Measurements from ENCODE around the gene PLCL1.

The PLCL1 gene

DNA sequence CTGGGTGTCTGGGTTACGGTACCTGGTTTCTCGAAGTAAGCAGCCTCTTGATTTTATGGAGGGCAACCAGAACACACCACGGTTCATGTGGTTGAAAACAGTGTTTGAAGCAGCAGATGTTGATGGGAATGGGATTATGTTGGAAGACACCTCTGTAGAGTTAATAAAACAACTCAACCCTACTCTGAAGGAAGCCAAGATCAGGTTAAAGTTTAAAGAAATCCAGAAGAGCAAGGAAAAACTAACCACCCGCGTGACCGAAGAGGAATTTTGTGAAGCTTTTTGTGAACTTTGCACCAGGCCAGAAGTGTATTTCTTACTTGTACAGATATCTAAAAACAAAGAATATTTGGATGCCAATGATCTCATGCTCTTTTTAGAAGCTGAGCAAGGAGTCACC is 279.8 kb downstream of the PLCL1 start:
- DNase-seq = no peak
- intact Hi-C loops (cut with DNase I) = no loop called here

DNA sequence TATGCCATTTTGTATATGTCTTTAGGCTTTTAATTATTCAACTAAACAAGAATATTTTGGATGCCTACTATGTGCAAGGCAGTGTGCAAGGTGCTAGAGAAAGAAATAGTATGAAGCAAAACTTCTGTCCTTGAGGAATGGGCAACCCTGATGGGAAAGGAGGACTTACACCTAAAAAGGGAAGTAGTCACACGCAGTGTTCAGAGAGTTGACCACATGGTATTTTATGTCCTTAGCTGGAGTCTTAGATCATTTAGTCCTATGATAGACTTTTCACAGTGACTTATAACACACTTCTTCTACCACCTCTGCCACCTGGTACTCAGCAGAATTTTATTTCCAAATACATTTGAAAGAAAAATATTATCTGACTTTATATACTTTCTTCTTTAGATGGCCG is 291.6 kb downstream of the PLCL1 start:
- intact Hi-C loops (cut with DNase I) = no loop called here
- DNase-seq = no peak

DNA sequence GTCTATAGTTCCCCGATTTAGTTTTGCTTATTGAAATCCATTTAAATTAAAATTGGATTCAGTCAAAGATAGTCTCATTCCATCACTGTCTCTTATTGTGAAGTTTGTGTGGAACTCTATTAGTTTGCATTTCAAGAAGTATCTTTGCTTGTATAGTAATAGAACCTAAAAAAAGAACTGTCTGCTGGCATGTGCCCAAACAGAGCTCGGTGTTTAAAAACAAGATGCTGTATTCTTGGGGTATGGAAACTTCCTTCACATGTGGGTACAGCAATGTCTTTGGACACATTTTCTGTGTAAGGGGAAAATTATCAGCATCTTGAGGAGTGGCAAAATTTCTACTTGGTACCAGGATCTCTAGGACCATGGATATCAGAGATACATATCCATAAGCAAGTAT is 292.6 kb downstream of the PLCL1 start:
- intact Hi-C loops (cut with DNase I) = no loop called here
- DNase-seq = no peak

DNA sequence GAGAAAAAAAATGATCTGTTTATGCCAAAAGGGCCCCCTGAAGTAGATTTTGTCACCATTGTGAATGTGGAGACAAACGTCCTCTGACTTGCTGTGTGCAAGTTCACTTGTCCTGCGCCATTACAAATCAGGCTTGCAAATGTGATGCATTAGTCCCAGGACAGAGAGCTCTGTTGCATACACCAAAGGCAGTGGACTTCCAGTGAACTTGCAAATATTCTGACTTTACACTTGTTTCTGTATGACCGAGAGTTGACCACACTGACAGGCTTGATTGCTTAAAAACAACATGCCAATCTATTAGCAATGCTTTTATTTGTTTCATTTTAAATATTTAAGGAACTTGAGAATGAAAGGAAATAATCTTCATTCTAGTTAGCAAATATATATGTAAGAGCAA is 293.2 kb downstream of the PLCL1 start:
- no peak for DNase-seq
- intact Hi-C loops (cut with DNase I) = no loop called here

DNA sequence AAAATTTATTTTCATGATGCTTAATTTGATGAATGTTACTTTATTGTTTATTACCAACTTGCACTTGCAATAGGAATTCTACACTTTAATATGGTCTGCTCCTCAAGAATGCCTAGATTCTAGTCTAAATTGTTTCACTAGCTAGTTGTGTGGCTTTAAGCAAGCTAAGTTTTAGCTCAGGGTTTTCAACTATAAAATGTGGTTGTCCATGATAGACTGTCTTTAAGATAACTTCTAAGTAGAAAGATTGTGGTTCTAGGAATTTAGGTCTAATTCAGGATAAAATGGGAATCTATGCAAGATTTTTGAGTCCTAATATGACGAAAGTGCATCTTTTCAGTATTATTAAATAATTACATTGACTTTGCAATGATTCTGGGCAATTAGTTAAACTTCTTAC is 294.0 kb downstream of the PLCL1 start:
- no peak for DNase-seq
- intact Hi-C loops (cut with DNase I) = no loop called here

DNA sequence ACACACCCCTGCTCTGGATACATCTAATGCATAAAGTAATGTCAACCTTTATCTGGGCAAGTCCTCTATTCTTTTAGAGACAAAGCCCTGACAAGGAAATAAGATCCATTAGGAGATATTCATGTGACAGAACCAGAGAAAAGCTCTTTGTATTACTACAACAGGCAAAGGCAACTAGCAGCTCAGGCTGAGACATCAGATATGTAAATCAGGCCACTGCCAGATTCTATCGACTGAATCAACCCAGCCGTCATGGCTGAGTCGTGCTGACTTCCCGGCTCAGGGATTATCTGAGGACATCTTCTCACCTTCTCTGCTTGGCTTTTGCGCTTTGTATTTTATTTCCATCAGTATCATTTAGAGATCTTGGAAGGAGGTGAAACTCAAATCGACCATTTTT is 294.5 kb downstream of the PLCL1 start:
- DNase-seq = peak; percentile 10 to 90 (median 35)
- intact Hi-C loops (cut with DNase I) = no loop called here

DNA sequence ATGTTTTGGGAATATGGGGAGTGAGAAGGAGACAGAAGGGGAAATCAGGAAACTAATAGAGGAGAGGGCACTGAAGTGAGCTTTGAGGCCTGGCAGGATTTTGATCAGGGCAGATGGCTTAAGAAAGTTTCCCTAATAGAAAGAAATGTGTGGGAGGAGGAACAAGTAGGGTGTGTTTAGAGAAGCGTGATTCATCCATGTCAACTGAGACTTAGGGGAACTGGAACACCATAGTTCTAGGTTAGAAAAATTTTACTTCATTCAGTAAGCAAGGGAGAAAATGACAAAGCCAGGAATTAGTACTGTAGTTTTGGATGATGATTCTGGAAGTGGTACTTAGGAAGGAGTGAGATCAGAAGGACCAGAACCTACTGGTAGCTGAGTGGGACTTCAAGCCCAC is 296.0 kb downstream of the PLCL1 start:
- intact Hi-C loops (cut with DNase I) = no loop called here

DNA sequence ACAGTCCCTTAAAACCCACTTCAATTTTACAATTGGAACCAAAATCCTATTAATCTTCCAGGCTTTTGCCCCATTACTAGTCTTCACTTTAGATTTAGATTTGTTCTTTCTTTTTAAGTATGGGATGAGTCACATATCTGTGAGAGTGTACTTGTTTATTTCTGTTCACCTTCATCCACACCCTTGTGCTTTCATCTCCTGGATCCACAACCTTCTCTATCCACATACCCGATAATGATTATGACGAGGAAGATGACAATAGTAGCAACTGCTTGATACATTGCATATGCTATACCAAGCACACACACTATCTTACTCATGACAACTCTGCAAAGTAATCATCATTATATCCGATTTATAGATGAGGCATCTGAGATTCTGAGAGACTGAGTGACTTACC is 297.3 kb downstream of the PLCL1 start:
- intact Hi-C loops (cut with DNase I) = no loop called here
- DNase-seq = no peak

More for the DNA sequence above, 296.0 kb downstream of the PLCL1 start:
- no peak for DNase-seq

DNA sequence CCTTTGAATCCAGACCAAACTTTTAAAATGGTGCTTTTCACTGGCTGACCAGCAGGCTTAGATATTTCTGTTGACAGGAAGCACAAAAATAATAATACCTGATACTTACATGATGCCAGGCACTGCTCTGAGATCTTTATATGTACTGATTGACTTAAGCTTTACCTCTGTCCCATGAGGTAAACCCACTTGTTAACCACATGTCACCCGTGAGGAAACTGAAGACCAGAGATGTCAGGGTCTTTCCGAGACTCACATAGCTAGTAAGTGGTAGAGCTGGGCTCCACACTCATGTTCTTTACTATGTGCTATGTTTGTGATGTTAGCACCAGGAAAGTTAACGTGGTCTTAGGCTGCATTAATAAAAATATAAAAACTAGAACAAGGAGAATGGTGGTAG is 297.7 kb downstream of the PLCL1 start:
- DNase-seq = no peak
- intact Hi-C loops (cut with DNase I) = no loop called here

DNA sequence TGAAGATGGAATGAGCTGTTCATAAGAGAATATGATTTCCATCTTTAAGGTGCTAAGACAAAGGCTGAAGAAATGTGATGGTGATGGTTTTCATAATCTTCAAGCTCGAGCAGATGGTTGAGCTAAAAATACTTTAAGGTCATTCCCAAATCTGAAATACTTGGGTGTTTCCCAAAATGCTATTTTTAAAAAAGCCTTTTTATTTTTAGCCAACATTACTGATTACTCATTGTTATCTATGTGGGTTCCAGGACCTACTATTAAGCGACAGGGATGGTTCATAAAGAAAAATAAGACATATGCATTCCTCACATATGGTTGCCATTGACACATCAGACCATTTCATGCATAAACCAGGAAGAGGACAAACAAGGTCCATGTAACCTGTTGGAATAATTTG is 298.5 kb downstream of the PLCL1 start:
- no peak for DNase-seq
- intact Hi-C loops (cut with DNase I) = no loop called here

DNA sequence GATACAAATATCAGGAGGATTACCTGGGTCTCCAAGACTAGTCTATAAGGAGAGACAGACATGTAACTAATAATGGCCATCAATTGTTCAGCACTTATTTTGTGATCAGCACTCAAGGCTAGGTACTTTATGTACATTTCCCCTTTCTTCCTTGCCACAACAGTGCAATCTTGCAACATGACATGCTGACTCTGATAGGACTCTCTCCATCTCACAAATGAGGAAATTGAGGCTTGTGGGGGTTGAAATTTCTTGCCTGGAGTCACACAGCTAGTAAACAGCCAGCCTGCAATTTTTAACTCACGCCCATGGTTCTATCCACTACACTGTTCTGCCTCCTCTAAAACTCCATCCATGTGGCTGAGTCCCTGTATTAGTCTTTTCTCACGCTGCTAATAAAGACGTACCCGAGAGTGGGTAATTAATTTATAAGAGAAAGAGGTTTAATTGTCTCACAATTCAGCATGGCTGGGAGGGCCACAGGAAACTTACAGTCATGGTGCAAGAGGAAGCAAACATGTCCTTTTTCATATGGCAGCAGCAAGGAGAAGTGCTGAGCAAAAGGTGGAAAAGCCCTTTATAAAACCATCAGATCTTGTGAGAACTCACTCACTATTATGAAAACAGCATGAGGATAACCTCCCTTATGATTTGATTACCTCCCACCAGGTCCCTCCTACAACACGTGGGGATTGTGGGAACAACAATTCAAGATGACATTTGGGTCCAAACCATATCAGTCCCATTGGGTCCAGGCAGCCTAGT is 302.4 kb downstream of the PLCL1 start:
- no peak for DNase-seq
- intact Hi-C loops (cut with DNase I) = no loop called here

DNA sequence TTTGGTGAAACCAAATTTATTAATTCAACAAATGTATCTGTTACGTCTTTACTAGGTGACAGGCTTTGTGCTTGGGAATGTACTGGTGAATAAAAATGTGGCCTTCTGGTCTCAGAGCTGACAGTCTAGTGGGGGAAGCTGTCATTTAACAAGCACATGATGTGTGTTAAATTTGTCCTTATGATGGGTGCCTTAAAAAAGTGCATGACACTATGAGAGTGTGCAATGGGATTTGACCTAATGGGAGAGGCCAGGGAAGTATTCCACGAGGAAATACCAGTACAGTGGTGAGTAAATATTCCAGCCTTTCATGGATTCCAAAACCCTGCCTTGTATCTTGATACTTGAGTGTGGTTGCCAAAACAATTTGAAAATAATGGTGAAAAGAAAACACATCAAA is 308.9 kb downstream of the PLCL1 start:
- no peak for DNase-seq
- intact Hi-C loops (cut with DNase I) = no loop called here

DNA sequence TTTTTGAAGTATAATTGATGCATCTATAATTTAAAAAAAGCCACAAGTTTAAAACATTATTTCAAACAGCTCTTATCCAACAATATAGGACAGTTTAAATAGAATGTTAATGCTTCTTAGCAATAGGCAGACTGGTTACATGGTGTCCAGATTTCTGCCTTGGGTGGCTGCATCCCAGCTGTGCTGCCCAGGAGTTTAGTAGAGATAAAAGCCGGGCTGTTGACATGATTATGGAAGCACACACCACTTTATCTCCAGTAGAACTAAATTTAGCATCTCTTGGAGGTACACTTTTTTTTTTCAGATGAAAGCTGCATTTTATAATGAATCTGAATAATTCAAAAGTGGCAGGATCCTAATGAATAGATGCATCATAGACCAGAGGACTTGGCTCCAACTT is 309.7 kb downstream of the PLCL1 start:
- intact Hi-C loops (cut with DNase I) = no loop called here
- no peak for DNase-seq

DNA sequence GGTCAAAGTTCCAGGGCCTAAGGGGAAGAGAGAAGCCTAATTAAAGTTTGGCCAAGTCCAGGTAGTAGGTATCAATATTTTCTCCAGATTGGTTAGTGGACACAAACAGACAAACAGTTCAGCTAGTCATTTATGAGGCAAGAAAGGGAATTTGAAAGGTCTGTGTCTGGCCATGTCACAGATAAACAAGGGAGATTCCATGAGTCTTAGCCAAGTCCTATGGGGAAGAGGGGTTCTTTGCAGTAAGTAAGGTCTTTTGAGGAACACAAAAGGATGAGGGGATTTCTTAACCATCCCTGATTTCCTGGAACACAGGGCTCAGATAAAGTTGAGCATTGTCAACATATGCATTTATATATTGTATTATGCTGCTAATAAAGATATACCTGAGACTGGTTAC is 310.8 kb downstream of the PLCL1 start:
- intact Hi-C loops (cut with DNase I) = no loop called here
- no peak for DNase-seq

DNA sequence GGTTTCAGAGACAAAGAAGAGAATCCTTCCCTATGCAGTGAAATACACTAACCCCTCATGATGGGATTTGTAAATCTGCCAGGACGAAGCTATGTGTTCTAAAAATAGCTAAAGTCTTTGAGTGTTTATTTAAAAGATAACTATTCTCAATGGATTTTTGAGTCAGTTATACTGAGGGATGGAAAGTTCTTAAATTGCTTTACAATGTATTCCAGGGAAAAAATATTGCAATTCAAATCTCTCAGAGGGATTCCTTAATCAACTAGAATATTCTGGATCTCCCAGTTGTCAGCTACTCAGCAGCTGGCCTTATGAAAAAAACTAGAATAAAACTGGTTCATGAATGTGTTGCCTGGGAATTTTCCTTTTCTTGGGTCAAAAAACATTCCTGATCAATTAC is 312.4 kb downstream of the PLCL1 start:
- intact Hi-C loops (cut with DNase I) = no loop called here
- no peak for DNase-seq

DNA sequence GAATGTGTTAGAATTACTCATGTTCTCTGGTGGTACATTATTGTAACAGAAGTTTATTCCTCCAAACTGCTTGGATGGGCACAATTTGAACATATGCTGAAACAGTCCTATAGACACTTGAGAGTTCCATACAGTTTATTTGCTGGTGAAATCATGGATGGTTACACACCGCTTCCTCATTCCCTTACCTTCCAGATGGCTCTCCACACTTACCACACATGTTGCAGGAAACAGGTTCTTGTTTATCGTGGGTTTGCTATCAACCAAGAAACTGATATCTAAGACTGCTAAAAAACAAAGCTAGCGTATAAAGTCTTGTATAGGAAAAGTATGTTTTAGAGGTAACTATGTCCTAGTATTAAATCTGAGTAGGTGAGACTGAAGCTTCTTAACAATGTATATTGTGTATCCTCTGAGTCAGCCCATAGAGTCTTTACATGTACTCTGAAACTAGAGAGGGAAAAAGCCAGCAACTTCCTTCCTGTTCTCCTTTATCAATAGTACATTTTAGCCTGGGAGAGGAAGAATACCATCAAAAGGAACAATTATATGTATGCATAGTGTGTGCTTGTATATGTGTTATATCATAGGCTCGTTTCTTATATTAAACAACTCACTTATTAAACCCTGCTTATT is 313.1 kb downstream of the PLCL1 start:
- DNase-seq = no peak
- intact Hi-C loops (cut with DNase I) = no loop called here

DNA sequence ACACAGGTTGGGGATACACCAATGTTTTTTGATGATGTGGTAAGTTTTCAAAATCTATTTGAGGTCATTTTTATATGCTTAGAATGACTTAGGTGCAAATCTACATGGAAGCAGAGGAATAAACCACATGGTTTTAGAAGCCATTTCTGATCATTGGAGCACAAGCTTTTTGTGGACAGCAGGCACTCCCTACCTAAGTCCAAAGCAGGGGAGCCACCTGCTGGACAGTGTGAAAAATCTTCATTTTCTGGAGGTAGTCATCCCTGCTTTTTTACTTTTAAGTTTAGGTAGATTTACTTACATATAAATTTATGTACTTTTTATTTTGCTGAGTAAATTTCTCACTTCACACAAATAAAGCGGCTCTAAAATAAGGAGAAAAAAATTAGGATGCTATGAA is 323.2 kb downstream of the PLCL1 start:
- intact Hi-C loops (cut with DNase I) = loop anchor here (5.0 to 10.0 kb wide), 2 partner anchors 167 to 325 kb away; partner anchors contain the start of gene PLCL1
- DNase-seq = peak in 4 of 10 donors; percentile 14 to 82 (median 24)

DNA sequence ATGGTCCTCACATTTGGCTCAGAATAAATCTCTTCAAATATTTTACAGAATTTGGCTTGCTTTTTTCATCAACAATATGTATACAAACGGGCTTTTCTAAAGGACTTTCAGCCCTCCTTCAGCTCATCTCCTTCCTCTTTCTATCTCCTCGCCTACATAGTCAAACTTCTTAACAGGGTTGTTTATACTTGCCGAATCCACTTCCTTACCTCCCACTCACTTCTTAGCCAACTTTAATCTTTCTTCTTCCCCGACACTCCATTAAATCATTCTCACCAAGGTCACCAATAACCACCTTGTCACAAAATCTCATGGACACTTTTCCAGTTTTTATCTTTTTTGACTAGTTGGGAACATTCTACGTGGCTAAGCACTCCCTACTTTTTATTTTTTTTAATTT is 325.2 kb downstream of the PLCL1 start:
- intact Hi-C loops (cut with DNase I) = loop anchor here (5.0 to 10.0 kb wide), 2 partner anchors 165 to 327 kb away; partner anchors contain the start of gene PLCL1
- DNase-seq = no peak

DNA sequence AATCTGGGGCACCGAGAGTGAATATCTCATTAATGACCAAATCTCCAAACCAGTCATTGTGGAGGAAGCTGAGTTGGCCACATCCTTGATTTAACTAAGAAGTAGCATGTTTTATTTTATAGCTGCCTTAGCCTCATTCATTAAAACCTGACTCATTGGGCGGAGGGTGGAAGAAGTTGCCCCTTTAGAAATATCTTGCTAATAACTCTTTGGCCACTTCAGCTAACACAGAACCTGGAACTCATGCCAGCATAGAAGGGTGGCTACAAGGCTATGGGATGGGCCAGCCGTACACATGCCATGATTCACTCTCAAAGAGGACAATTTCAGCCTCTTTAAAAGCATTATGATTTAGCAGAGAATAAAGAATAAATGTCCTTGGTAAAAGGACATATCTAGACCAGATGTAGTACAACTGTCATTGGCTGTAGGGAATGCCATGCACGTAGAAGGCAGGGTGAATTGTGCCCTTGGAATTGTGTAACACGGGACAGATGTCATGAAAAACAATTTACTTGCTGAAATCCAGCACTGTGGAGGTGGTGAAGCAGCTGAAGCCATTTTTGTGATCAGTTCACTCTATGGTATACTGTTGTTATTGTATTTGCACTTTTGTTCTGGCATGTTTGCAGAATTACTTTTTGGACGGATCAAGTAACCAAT is 330.0 kb downstream of the PLCL1 start:
- DNase-seq = no peak
- intact Hi-C loops (cut with DNase I) = no loop called here

DNA sequence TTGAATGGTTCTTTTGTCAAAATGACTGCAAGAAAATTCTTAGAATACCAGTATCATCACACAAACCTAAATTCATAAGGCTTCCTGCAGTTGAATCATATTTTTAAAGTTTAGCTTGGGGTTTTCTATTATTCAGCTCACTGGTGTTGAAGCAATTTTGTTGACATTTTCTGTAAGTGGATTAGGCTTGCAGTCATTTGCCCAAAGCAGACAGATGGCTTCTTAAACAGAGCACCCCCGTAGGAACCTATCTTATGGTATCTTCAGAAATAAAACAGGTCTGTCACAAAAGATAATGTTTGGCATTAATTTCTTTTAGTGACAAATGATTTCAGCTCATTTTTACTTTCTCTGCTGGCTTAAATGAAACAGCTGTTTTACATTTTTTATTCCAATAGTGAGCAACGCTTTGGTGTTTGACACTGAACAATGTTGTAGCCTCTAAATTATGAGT is 331.1 kb downstream of the PLCL1 start:
- DNase-seq = no peak
- intact Hi-C loops (cut with DNase I) = no loop called here

DNA sequence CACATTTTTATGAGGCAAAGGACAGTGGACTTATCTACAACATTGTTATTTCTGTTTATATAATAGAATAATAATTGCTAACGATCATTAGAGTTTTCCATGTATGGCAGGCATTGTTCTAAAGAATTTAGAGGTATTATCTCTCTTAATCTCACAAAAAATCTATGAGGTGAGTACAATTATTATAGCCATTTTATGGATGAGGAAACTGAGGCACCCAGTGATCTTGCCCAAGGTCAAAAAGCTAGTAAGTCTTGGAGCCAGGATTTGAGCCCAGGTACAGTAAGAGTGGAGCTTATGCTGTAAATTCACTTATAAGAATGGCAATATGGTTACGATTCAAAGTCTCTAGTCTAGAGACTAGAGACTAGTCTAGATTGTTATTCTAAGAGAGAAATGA is 331.7 kb downstream of the PLCL1 start:
- intact Hi-C loops (cut with DNase I) = no loop called here
- no peak for DNase-seq

DNA sequence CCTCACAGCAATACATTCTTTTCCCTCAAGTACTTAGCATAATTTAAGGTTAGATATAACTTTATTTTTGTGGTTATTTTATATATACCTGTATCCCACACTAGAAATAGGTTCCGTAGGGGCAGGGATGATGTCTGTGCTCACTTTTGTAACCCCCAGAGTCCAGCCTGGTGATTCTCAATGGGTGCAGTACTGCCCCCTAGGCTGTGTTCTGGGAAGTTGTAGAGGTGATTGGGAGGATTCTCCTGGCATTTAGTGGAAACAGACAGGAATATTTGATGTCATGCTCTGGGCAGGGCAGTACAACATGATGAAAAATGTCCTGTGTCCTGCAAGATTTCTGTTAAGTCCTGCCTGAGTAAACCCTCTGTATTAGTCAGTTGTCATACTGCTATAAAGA is 333.3 kb downstream of the PLCL1 start:
- intact Hi-C loops (cut with DNase I) = no loop called here
- DNase-seq = no peak
